ENCODE data around the gene SERPING1.

Gene SERPING1

GRCh38 chr11:57638005-57638781 lies 40.7 kb downstream of the SERPING1 start:
- no peak for DNase-seq (ENCODE audit: low read depth in 2 of 3, low spot score in 1 of 3)

GRCh38 chr11:57638811-57639320 lies 41.4 kb downstream of the SERPING1 start:
- DNase-seq (ENCODE audit: low read depth in 2 of 3, low spot score in 1 of 3), result no peak

GRCh38 chr11:57639321-57640067 lies 42.0 kb downstream of the SERPING1 start:
- no peak for DNase-seq (ENCODE audit: low read depth in 2 of 3, low spot score in 1 of 3)

DNA sequence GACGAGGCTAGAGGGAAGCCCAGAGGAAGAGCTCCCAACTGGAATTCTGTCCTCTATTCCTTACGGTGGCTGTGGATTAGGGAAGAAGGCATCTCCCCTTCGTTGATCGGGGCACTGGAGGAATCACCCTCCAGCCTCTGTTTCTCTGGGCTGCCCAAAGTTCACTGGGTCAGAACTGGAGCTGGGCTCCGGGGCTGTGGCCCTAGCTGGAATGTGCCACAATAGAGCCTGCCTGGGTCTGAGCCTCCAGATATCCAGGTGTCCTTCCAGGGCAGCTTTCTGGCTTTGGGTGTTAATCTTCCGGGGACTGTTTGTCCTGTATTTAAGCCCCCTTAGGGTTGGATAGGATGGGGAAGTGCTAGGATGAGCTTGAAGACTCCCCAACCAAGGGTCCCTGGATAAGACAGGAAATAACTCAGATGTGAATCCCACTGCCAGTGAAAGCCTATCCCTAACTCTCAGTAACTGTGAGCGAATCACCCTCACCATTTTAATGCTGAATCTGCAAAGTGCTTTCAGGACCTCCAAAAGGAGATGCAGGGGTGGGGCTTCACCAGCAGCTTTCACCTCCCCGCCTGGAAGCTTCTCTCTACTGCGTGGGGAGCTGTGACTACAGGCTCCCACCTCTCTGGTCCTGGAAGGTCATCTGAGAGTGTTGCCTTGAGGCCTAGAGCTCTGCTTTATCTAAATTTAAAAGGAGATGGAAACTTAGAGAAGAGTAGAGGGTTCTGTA lies 42.7 kb downstream of the SERPING1 start:
- no peak for DNase-seq (ENCODE audit: low read depth in 2 of 3, low spot score in 1 of 3)

DNA sequence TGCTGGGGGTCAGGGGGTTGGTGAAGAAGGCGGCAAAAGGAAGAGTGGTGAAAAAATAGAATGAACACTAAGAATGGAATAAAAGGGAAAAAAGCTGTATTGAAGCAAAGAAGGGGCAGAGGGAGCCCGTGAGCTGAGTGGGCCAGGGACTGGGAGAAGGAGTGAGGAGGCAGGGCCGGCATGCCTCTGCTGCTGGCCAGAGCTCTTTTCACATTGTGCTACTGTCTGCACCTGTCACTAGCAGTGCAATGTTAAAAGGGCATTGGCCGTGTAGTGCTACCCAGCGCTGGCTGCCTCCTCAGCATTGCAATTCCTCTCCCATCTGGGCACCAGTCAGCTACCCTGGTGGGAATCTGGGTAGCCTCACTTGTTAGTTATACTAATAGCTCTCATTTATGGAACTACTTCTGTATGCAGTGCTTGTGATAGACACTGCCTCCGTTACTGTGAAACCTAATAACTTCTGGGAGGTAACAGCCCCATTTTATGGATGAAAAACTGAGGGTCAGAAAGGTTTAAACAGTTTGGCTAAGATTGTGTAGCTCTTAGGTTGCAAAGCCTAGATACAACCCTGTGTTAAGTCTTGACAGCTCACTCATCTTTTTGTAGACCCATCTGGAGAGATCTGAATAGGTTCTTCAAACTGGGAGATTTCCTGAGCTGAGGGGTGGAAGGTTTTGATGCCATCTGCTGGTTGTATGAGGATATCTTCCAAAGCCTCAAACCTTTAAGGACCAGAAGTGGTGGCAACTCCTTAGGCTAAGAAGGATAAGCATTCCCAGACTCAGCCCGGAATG lies 43.7 kb downstream of the SERPING1 start:
- DNase-seq (ENCODE audit: low read depth in 2 of 3, low spot score in 1 of 3), result no peak

DNA sequence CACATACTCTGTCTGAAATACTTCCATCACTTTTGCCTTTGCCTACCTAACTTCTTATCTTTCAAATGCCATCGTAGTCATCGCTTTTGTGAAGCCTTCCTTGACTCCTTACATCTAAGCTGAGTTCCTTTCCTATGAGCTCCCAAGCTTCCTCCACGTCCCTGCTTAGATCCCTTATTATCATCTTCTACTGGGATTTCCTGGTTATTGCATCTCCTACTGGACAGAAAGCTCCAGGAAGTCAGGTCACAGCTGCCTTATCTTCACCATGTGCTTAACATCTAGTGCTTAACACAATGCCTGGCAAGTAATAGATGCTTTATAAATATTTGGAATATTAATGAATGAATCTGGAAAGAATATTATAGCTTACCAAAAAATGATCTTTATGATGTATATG lies 46.3 kb downstream of the SERPING1 start:
- no peak for DNase-seq (ENCODE audit: low read depth in 2 of 3, low spot score in 1 of 3)

GRCh38 chr11:57644748-57645688 lies 47.5 kb downstream of the SERPING1 start:
- DNase-seq (ENCODE audit: low read depth in 2 of 3, low spot score in 1 of 3), result peak; percentile 78 to 95 (median 78)

GRCh38 chr11:57645689-57646085 lies 48.2 kb downstream of the SERPING1 start:
- no peak for DNase-seq (ENCODE audit: low read depth in 2 of 3, low spot score in 1 of 3)

- DNase-seq (ENCODE audit: low read depth in 2 of 3, low spot score in 1 of 3), result no peak
Observed at GRCh38 chr11:57646194-57646798, 48.8 kb downstream of the SERPING1 start.

GRCh38 chr11:57646799-57647303 lies 49.4 kb downstream of the SERPING1 start:
- no peak for DNase-seq (ENCODE audit: low read depth in 2 of 3, low spot score in 1 of 3)

DNA sequence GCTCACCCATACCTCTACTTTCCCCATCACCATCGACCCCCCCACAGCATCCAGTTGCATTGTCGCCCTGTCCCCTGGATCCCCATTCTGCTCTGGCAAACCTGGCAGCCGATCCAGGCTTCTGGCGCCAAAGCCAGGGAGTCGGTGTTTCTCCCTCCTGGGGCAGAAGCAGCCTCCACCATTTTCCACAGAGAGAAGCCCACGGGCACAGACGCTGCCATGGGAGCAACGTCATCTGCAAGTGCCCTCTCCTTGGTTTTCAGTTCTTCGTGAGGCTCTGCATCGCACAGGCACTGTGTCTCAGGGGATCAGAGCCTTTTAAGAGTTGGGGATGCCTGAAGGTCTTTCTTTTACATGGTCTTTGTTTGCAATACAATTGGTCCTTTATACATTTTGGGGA lies 49.9 kb downstream of the SERPING1 start:
- no peak for DNase-seq (ENCODE audit: low read depth in 2 of 3, low spot score in 1 of 3)

DNA sequence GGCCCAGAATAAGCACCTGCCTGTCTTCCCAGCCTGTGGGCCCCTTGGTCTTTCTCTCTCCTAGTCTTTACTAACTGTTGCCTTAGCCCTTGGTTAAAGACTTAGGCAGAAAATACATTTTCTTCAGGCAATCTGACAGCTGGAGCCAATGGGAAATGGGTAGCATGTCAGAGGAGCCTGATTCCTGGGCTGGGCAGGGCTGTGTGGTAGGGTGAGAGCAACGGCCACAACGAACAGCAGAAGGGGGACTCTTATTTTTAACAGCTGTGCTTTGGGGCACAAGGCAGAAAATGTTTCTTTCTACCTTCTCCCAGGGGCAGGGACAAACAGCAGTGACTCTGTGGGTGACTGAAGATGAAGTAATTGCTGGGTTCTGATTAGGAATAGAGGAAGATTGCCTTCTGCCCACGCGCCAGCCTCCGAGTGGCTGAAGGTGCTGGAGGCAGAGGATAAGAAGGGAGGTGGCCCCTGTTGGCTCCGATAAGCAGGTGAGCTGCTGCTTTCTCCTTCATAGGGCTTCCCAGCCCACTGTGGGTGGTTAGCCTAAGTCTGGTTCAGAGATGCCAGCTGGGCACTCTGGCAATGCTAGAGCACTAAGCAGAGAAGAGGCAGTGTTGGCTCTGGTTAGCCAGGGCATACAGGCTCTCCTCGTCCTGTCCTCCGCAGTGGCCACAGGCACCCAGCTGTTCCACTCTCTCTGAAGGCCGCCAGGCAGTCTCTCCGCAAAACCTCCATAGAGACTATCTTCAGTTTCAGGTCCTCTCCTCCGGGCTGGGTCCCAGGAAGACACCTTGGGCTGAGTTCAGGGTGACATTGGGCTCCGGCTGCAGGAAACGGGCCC lies 50.7 kb downstream of the SERPING1 start:
- no peak for DNase-seq (ENCODE audit: low read depth in 2 of 3, low spot score in 1 of 3)

- no peak for DNase-seq (ENCODE audit: low read depth in 2 of 3, low spot score in 1 of 3)
Observed at GRCh38 chr11:57648801-57649735, 51.6 kb downstream of the SERPING1 start.

GRCh38 chr11:57649826-57650738 lies 52.6 kb downstream of the SERPING1 start, which contains the start of gene YPEL4:
TSS of gene YPEL4 (minus strand) at chr11:57649912. CDS start at chr11:57647107, 2,805 bp downstream.
- peak in 1 of 3 donors; percentile 41 for DNase-seq (ENCODE audit: low read depth in 2 of 3, low spot score in 1 of 3)

DNA sequence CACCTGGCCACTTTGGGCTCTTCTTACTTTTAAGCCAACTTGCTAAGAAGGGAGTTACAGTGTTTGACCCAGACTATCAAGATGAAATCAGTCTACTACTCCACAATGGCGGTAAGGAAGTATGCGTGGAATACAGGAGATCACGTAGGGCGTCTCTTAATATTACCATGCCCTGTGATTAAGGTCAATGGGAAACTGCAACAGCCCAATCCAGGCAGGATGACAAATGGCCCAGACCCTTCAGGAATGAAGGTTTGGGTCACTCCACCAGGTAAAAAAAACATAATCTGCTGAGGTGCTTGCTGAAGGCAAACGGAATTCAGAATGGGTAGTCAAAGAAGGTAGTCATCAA lies 53.2 kb downstream of the SERPING1 start:
- DNase-seq (ENCODE audit: low read depth in 2 of 3, low spot score in 1 of 3), result no peak

DNA sequence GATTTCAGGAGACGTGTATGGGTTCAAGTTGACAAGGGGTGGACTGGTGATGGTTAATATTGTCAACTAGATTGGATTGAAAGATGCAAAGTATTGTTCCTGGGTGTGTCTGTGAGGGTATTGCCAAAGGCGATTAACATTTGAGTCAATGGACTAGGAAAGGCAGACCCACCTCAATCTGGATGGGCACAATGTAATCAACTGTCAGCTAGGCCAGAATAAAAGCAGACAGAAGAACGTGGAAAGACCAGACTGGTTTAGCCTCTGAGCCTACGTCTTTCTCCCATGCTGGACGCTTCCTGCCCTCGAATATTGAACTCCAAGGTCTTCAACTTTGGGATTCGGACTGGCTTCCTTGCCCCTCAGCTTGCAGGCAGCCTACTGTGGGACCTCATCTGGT lies 53.9 kb downstream of the SERPING1 start:
- DNase-seq (ENCODE audit: low read depth in 2 of 3, low spot score in 1 of 3), result no peak
